ENCODE results near the gene STAM.

The STAM gene

DNA sequence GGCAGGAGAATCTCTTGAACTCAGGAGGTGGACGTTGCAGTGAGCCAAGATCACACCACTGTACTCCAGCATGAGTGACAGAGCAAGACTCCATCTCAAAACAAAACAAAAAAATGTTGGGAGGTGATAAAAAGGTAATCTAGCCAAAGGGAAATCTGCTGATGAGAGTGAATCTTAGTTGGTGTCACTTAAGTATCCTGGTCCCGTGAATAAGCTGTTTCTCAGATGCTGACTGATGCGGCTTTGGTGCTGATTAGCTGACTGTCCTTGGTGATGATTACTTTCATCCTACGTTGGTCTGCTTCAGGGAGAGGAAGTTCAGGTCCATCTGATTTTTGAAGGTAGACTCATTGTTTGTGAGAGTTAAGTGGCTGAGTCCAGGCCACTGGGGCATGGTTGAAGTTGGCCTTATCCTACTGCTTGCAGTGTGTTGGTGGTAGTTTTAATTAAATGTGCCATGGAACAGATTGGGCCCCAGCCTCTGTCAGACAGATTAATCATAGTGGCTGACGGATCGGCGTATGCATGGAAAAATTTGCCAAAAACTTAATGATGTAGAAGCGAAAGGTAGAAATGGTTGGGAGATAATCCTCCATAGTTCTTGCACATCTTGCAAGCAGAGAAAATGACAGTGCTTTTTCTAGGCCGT is 90.6 kb downstream of the STAM start:
- TF ChIP-seq TAF1 (IDR thresholded peaks at IDR 0.05; ENCODE audit: low read depth) (no peak), USF1 (IDR thresholded peaks at IDR 0.05) (no peak)

- TF ChIP-seq YY1 (IDR thresholded peaks at IDR 0.05; ENCODE audit: low read depth) (no peak), MAX (IDR thresholded peaks at IDR 0.05) (no peak), CREB1 (IDR thresholded peaks at IDR 0.05; ENCODE audit: low read depth) (no peak), EGR1 (IDR thresholded peaks at IDR 0.05) (no peak), FOXM1 (IDR thresholded peaks at IDR 0.05; ENCODE audit: borderline replicate concordance, low read depth) (no peak), TCF12 (IDR thresholded peaks at IDR 0.05; ENCODE audit: low read depth) (no peak), RAD21 (IDR thresholded peaks at IDR 0.05; ENCODE audit: low read depth) (no peak), ZBTB7A (IDR thresholded peaks at IDR 0.05; ENCODE audit: low read depth) (no peak), CEBPB (IDR thresholded peaks at IDR 0.05) (no peak), TAF1 (IDR thresholded peaks at IDR 0.05; ENCODE audit: low read depth) (no peak), NFIC (IDR thresholded peaks at IDR 0.05) (no peak), TEAD4 (IDR thresholded peaks at IDR 0.05) (no peak), USF1 (IDR thresholded peaks at IDR 0.05) (no peak), EP300 (IDR thresholded peaks at IDR 0.05; ENCODE audit: borderline replicate concordance) (no peak)
- TF ChIP-seq, protein P1, sequence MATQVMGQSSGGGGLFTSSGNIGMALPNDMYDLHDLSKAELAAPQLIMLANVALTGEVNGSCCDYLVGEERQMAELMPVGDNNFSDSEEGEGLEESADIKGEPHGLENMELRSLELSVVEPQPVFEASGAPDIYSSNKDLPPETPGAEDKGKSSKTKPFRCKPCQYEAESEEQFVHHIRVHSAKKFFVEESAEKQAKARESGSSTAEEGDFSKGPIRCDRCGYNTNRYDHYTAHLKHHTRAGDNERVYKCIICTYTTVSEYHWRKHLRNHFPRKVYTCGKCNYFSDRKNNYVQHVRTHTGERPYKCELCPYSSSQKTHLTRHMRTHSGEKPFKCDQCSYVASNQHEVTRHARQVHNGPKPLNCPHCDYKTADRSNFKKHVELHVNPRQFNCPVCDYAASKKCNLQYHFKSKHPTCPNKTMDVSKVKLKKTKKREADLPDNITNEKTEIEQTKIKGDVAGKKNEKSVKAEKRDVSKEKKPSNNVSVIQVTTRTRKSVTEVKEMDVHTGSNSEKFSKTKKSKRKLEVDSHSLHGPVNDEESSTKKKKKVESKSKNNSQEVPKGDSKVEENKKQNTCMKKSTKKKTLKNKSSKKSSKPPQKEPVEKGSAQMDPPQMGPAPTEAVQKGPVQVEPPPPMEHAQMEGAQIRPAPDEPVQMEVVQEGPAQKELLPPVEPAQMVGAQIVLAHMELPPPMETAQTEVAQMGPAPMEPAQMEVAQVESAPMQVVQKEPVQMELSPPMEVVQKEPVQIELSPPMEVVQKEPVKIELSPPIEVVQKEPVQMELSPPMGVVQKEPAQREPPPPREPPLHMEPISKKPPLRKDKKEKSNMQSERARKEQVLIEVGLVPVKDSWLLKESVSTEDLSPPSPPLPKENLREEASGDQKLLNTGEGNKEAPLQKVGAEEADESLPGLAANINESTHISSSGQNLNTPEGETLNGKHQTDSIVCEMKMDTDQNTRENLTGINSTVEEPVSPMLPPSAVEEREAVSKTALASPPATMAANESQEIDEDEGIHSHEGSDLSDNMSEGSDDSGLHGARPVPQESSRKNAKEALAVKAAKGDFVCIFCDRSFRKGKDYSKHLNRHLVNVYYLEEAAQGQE (IDR thresholded peaks at IDR 0.05; ENCODE audit: low read depth) = no peak
These were observed 91.4 kb downstream of the STAM start for GRCh38 chr10:17735166-17735941.

- TF ChIP-seq EGR1 (IDR thresholded peaks at IDR 0.05) (no peak), CEBPB (IDR thresholded peaks at IDR 0.05) (no peak), FOXM1 (IDR thresholded peaks at IDR 0.05; ENCODE audit: borderline replicate concordance, low read depth) (no peak), NFIC (IDR thresholded peaks at IDR 0.05) (no peak), RAD21 (IDR thresholded peaks at IDR 0.05; ENCODE audit: low read depth) (no peak), YY1 (IDR thresholded peaks at IDR 0.05; ENCODE audit: low read depth) (no peak), EP300 (IDR thresholded peaks at IDR 0.05; ENCODE audit: borderline replicate concordance) (no peak), TAF1 (IDR thresholded peaks at IDR 0.05; ENCODE audit: low read depth) (no peak), ZBTB7A (IDR thresholded peaks at IDR 0.05; ENCODE audit: low read depth) (no peak), USF1 (IDR thresholded peaks at IDR 0.05) (no peak), TCF12 (IDR thresholded peaks at IDR 0.05; ENCODE audit: low read depth) (no peak), TEAD4 (IDR thresholded peaks at IDR 0.05) (no peak), MAX (IDR thresholded peaks at IDR 0.05) (no peak)
- TF ChIP-seq, protein P1 (IDR thresholded peaks at IDR 0.05; ENCODE audit: low read depth) = no peak
These were observed 92.3 kb downstream of the STAM start for GRCh38 chr10:17736223-17736622.

GRCh38 chr10:17737027-17737965 is 93.3 kb downstream of the STAM start:
- TF ChIP-seq RAD21 (IDR thresholded peaks at IDR 0.05; ENCODE audit: low read depth) (peak; percentile 41; the same call in 1 of the 2 replicates), CEBPB (IDR thresholded peaks at IDR 0.05) (no peak)

GRCh38 chr10:17740668-17741067 is 96.7 kb downstream of the STAM start:
- TF ChIP-seq FOXM1 (IDR thresholded peaks at IDR 0.05; ENCODE audit: borderline replicate concordance, low read depth) (no peak), EP300 (IDR thresholded peaks at IDR 0.05; ENCODE audit: borderline replicate concordance) (no peak), TEAD4 (IDR thresholded peaks at IDR 0.05) (no peak), USF1 (IDR thresholded peaks at IDR 0.05) (no peak), TAF1 (IDR thresholded peaks at IDR 0.05; ENCODE audit: low read depth) (no peak), RAD21 (IDR thresholded peaks at IDR 0.05; ENCODE audit: low read depth) (no peak)

Data from Ishikawa (cell line).